Measurements from ENCODE around the gene ERC1.

DNA sequence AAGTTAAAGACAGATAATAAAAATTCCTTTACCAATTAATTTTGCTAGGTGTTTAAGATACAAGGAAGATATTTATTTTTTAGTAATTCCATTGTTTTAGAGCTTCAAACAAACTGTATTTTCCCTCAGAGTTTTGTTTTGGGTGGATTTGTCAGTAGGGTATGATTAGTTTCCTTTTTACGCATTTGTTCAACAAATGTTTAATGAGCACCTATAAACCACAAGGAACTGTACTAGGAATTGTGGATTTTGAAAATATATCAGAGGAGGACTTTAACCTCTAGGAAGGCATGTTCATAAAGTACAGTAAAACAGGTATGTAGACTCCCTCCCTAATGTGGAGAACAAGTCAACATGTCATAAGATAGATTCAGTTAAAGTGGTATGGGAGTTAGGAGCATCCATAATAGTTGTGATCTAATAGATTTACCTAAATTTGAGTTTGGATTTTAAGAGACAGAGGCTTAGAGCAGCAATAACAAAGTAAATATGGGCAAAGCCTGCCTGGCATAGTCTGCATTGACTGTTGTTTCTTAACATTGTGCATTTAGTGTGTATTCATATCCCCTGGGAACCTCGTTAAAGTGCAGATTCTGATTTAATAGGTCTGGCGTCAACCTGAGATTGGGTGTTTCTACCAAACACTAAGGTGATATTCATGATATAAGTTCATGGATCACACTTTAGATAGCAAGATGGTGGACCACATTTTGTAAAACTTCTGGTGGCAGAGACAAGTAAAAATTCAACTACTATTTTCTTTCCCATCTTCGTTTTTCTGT, 232.0 kb downstream of the ERC1 start:
- no peak for TF ChIP-seq ZNF558 (tag by site-specific recombination; IDR thresholded peaks at IDR 0.05)
- no peak for TF ChIP-seq ZNF561 (tag by site-specific recombination; IDR thresholded peaks at IDR 0.05; ENCODE audit: borderline replicate concordance)
- no peak for TF ChIP-seq SP7 (tag by site-specific recombination; IDR thresholded peaks at IDR 0.05)
- no peak for TF ChIP-seq ZNF544 (tag by site-specific recombination; IDR thresholded peaks at IDR 0.05)
- TF ChIP-seq ZNF140 (tag by site-specific recombination; IDR thresholded peaks at IDR 0.05): no peak
- no peak for TF ChIP-seq ZNF792 (tag by site-specific recombination; IDR thresholded peaks at IDR 0.05)
- TF ChIP-seq ZNF549 (tag by site-specific recombination; IDR thresholded peaks at IDR 0.05): no peak
- TF ChIP-seq ZNF692 (tag by site-specific recombination; IDR thresholded peaks at IDR 0.05): no peak
- TF ChIP-seq ZNF311 (tag by site-specific recombination; IDR thresholded peaks at IDR 0.05; ENCODE audit: borderline replicate concordance): no peak
- TF ChIP-seq ZNF174 (tag by site-specific recombination; IDR thresholded peaks at IDR 0.05): no peak
- TF ChIP-seq PBX3 (CRISPR knock-in tag; IDR thresholded peaks at IDR 0.05): no peak
